GM10847 (cell line): ENCODE data around the gene KRT81.

ENCODE experiments used
- POLR2A ChIP-seq: IDR thresholded peaks from 2 replicates; pipeline ENCODE4 v1.6.1; 2011; ENCODE audit not compliant: insufficient read length; ENCODE audit errors: extremely low read depth

Gene KRT81

GRCh38 chr12:52262286-52262685 is 29.0 kb downstream of the KRT81 start:
- no peak for TF ChIP-seq POLR2A

- TF ChIP-seq POLR2A, result no peak
Measured at GRCh38 chr12:52261208-52261484, 30.2 kb downstream of the KRT81 start.

- no peak for TF ChIP-seq POLR2A
Measured at GRCh38 chr12:52260361-52261207, 30.8 kb downstream of the KRT81 start.

GRCh38 chr12:52259657-52260243 is 31.6 kb downstream of the KRT81 start:
- no peak for TF ChIP-seq POLR2A

GRCh38 chr12:52258335-52258901 is 32.9 kb downstream of the KRT81 start:
- no peak for TF ChIP-seq POLR2A

GRCh38 chr12:52257074-52257551 is 34.2 kb downstream of the KRT81 start:
- TF ChIP-seq POLR2A, result no peak

- no peak for TF ChIP-seq POLR2A
Measured at GRCh38 chr12:52256584-52256935, 34.8 kb downstream of the KRT81 start.

- no peak for TF ChIP-seq POLR2A
Measured at GRCh38 chr12:52255926-52256583, 35.3 kb downstream of the KRT81 start.

GRCh38 chr12:52254965-52255751 is 36.2 kb downstream of the KRT81 start:
- TF ChIP-seq POLR2A, result no peak

- TF ChIP-seq POLR2A, result no peak
Measured at GRCh38 chr12:52254180-52254964, 37.0 kb downstream of the KRT81 start.

GRCh38 chr12:52253391-52254179 is 37.7 kb downstream of the KRT81 start:
- no peak for TF ChIP-seq POLR2A

GRCh38 chr12:52252728-52253343 is 38.5 kb downstream of the KRT81 start:
- TF ChIP-seq POLR2A, result no peak

- TF ChIP-seq POLR2A, result no peak
Measured at GRCh38 chr12:52251367-52252051, 39.8 kb downstream of the KRT81 start.
